ENCODE measurements around the gene HIGD1C. TPM values are rescaled to one million over a fixed set of nuclear protein-coding genes. Genes with fewer than 3 reads are reported as not detected.

HIGD1C gene
- total RNA-seq, 5 donors from 2014 or later (not counting 1 experiment from before 2014, with no cell fraction given) = not detected

GRCh38 chr12:50984586-50985298 lies 32.4 kb downstream of the HIGD1C start:
- no CpG with 5 or more reads among the region's 2 CpGs for WGBS (ENCODE audit: insufficient coverage)
- DNase-seq (no peak), ATAC-seq (replicated peaks in 1 of 4) (no peak)
- Mint-ChIP-seq H3K27ac (peak overlapping the region in 1 of 2 donors; percentile 62), H3K36me3 (peaks cover 22% of the 10 kb centered on the region), H3K27me3 (no peaks in the 10 kb centered on the region), H3K4me3 (no peak overlapping the region), H3K9me3 (no peaks in the 10 kb centered on the region), H3K4me1 (peaks cover 0 to 9% (median 9%) of the 10 kb centered on the region in 3 donors)
- Histone ChIP-seq H3K36me3 (ENCODE audit: control insufficient read depth in 2 of 2, extremely low read depth in 1 of 2, insufficient read depth in 1 of 2, low read length in 1 of 2) (peaks cover 2 to 28% of the 10 kb centered on the region in 2 donors), H3K4me3 (ENCODE audit: control insufficient read depth in 1 of 2, extremely low read depth in 1 of 2, low read length in 1 of 2) (no peak overlapping the region), H3K4me1 (ENCODE audit: control insufficient read depth in 1 of 2, extremely low read depth in 1 of 2, insufficient read depth in 2 of 2, low read length in 2 of 2) (no peaks in the 10 kb centered on the region), H3K9me3 (no peaks in the 10 kb centered on the region), H3K27ac (ENCODE audit: low read length) (no peak overlapping the region), H3K27me3 (replicated peaks in 1 of 2; ENCODE audit: control insufficient read depth in 2 of 2, extremely low read depth in 1 of 2, insufficient read depth in 2 of 2, low read length in 1 of 2) (no peaks in the 10 kb centered on the region)
- POLR2A ChIA-PET = interaction anchor here in 1 of 2 donors (0.6 kb wide), 1 partner anchor 494 kb away, joined by 3 read pairs; no protein-coding TSS in a partner anchor
- CTCF ChIA-PET = interaction anchor here (0.7 to 3.6 kb wide), 7 partner anchors 38 to 733 kb away, joined by 3 to 34 read pairs (median 3); no protein-coding TSS in a partner anchor

GRCh38 chr12:50985322-50985721 lies 33.0 kb downstream of the HIGD1C start:
- H3K4me3 Mint-ChIP-seq = no peak overlapping the region
- H3K27me3 Mint-ChIP-seq = no peaks in the 10 kb centered on the region
- peaks cover 0 to 9% (median 9%) of the 10 kb centered on the region in 3 donors for H3K4me1 Mint-ChIP-seq
- POLR2A ChIA-PET = interaction anchor here (0.6 kb wide), 3 partner anchors 163 to 873 kb away, joined by 3 read pairs; partner anchors contain the start of gene COX14 (in 1 of the 2)
- H3K4me1 ChIP-seq (ENCODE audit: control insufficient read depth in 1 of 2, extremely low read depth in 1 of 2, insufficient read depth in 2 of 2, low read length in 2 of 2) = no peaks in the 10 kb centered on the region
- no peaks in the 10 kb centered on the region for H3K9me3 Mint-ChIP-seq
- H3K27ac Mint-ChIP-seq = peak overlapping the region in 1 of 2 donors; percentile 62
- H3K36me3 ChIP-seq (ENCODE audit: control insufficient read depth in 2 of 2, extremely low read depth in 1 of 2, insufficient read depth in 1 of 2, low read length in 1 of 2) = peaks cover 2 to 32% of the 10 kb centered on the region in 2 donors
- H3K4me3 ChIP-seq (ENCODE audit: control insufficient read depth in 1 of 2, extremely low read depth in 1 of 2, low read length in 1 of 2) = no peak overlapping the region
- DNase-seq (no peak), ATAC-seq (replicated peaks in 1 of 4) (no peak)
- H3K27ac ChIP-seq (ENCODE audit: low read length) = no peak overlapping the region
- no peaks in the 10 kb centered on the region for H3K9me3 ChIP-seq
- peaks cover 22% of the 10 kb centered on the region for H3K36me3 Mint-ChIP-seq
- H3K27me3 ChIP-seq (replicated peaks in 1 of 2; ENCODE audit: control insufficient read depth in 2 of 2, extremely low read depth in 1 of 2, insufficient read depth in 2 of 2, low read length in 1 of 2) = no peaks in the 10 kb centered on the region
- CTCF ChIA-PET = interaction anchor here (0.6 to 3.6 kb wide), 8 partner anchors 9 to 734 kb away, joined by 3 to 34 read pairs (median 3); no protein-coding TSS in a partner anchor

GRCh38 chr12:50986966-50987737 lies 34.8 kb downstream of the HIGD1C start:
- POLR2A ChIA-PET = interaction anchor here in 1 of 2 donors (0.6 kb wide), 2 partner anchors 161 to 222 kb away, joined by 3 to 9 read pairs; no protein-coding TSS in a partner anchor
- ATAC-seq (replicated peaks in 1 of 4) (peak; percentile 60 to 79 (median 72)), DNase-seq (peak in 18 of 35 experiments; percentile 1 to 59 (median 12))
- Mint-ChIP-seq H3K27ac (peak overlapping the region in 1 of 2 donors; percentile 78), H3K9me3 (no peaks in the 10 kb centered on the region), H3K36me3 (peaks cover 33% of the 10 kb centered on the region), H3K4me1 (peaks cover 0 to 9% (median 9%) of the 10 kb centered on the region in 3 donors), H3K27me3 (no peaks in the 10 kb centered on the region), H3K4me3 (no peak overlapping the region)
- peaks cover 6 to 45% of the 10 kb centered on the region in 2 donors for H3K36me3 ChIP-seq (ENCODE audit: control insufficient read depth in 2 of 2, extremely low read depth in 1 of 2, insufficient read depth in 1 of 2, low read length in 1 of 2)
- H3K27ac ChIP-seq (ENCODE audit: low read length) = no peak overlapping the region
- CTCF ChIA-PET = interaction anchor here (0.8 to 3.6 kb wide), 6 partner anchors 41 to 222 kb away, joined by 3 to 34 read pairs (median 4); no protein-coding TSS in a partner anchor
- H3K4me3 ChIP-seq (ENCODE audit: control insufficient read depth in 1 of 2, extremely low read depth in 1 of 2, low read length in 1 of 2) = no peak overlapping the region
- H3K9me3 ChIP-seq = no peaks in the 10 kb centered on the region
- WGBS (ENCODE audit: insufficient coverage) = 0% methylated on average over 1 of the region's 8 CpGs
- H3K4me1 ChIP-seq (ENCODE audit: control insufficient read depth in 1 of 2, extremely low read depth in 1 of 2, insufficient read depth in 2 of 2, low read length in 2 of 2) = no peaks in the 10 kb centered on the region
- H3K27me3 ChIP-seq (replicated peaks in 1 of 2; ENCODE audit: control insufficient read depth in 2 of 2, extremely low read depth in 1 of 2, insufficient read depth in 2 of 2, low read length in 1 of 2) = no peaks in the 10 kb centered on the region

GRCh38 chr12:50988051-50988450 lies 35.7 kb downstream of the HIGD1C start:
- no peaks in the 10 kb centered on the region for H3K27me3 ChIP-seq (replicated peaks in 1 of 2; ENCODE audit: control insufficient read depth in 2 of 2, extremely low read depth in 1 of 2, insufficient read depth in 2 of 2, low read length in 1 of 2)
- no peak overlapping the region for H3K4me3 ChIP-seq (ENCODE audit: control insufficient read depth in 1 of 2, extremely low read depth in 1 of 2, low read length in 1 of 2)
- ChIA-PET POLR2A (interaction anchor here in 1 of 2 donors (0.6 kb wide), 1 partner anchor 225 kb away, joined by 5 read pairs; no protein-coding TSS in a partner anchor), CTCF (interaction anchor here (0.8 to 3.6 kb wide), 5 partner anchors 40 to 223 kb away, joined by 3 to 34 read pairs (median 4); no protein-coding TSS in a partner anchor)
- no peak overlapping the region for H3K27ac Mint-ChIP-seq
- WGBS (ENCODE audit: insufficient coverage) = 91% methylated on average over 5 of the region's 5 CpGs
- peaks cover 0 to 9% (median 9%) of the 10 kb centered on the region in 3 donors for H3K4me1 Mint-ChIP-seq
- H3K36me3 ChIP-seq (ENCODE audit: control insufficient read depth in 2 of 2, extremely low read depth in 1 of 2, insufficient read depth in 1 of 2, low read length in 1 of 2) = peaks cover 6 to 52% of the 10 kb centered on the region in 2 donors
- H3K9me3 Mint-ChIP-seq = no peaks in the 10 kb centered on the region
- H3K36me3 Mint-ChIP-seq = peaks cover 39% of the 10 kb centered on the region
- H3K9me3 ChIP-seq = no peaks in the 10 kb centered on the region
- DNase-seq (no peak), ATAC-seq (replicated peaks in 1 of 4) (no peak)
- no peaks in the 10 kb centered on the region for H3K4me1 ChIP-seq (ENCODE audit: control insufficient read depth in 1 of 2, extremely low read depth in 1 of 2, insufficient read depth in 2 of 2, low read length in 2 of 2)
- H3K27me3 Mint-ChIP-seq = no peaks in the 10 kb centered on the region
- no peak overlapping the region for H3K27ac ChIP-seq (ENCODE audit: low read length)
- H3K4me3 Mint-ChIP-seq = no peak overlapping the region

GRCh38 chr12:50988871-50989270 lies 36.5 kb downstream of the HIGD1C start:
- H3K27me3 ChIP-seq (replicated peaks in 1 of 2; ENCODE audit: control insufficient read depth in 2 of 2, extremely low read depth in 1 of 2, insufficient read depth in 2 of 2, low read length in 1 of 2) = no peaks in the 10 kb centered on the region

More at GRCh38 chr12:50988871-50989270, 36.5 kb downstream of the HIGD1C start:
- Mint-ChIP-seq H3K36me3 (peaks cover 39% of the 10 kb centered on the region), H3K4me3 (no peak overlapping the region), H3K27ac (peak overlapping the region in 1 of 2 donors; percentile 44), H3K4me1 (peaks cover 0 to 9% (median 9%) of the 10 kb centered on the region in 3 donors), H3K27me3 (no peaks in the 10 kb centered on the region), H3K9me3 (no peaks in the 10 kb centered on the region)
- Histone ChIP-seq H3K27ac (ENCODE audit: low read length) (no peak overlapping the region), H3K4me1 (ENCODE audit: control insufficient read depth in 1 of 2, extremely low read depth in 1 of 2, insufficient read depth in 2 of 2, low read length in 2 of 2) (no peaks in the 10 kb centered on the region), H3K36me3 (ENCODE audit: control insufficient read depth in 2 of 2, extremely low read depth in 1 of 2, insufficient read depth in 1 of 2, low read length in 1 of 2) (peaks cover 6 to 56% of the 10 kb centered on the region in 2 donors), H3K4me3 (ENCODE audit: control insufficient read depth in 1 of 2, extremely low read depth in 1 of 2, low read length in 1 of 2) (no peak overlapping the region), H3K9me3 (no peaks in the 10 kb centered on the region)
- DNase-seq = no peak
- ChIA-PET CTCF (interaction anchor here in 1 of 2 donors (2.0 kb wide), 1 partner anchor 224 kb away, joined by 7 read pairs; no protein-coding TSS in a partner anchor), POLR2A (no interaction called here)
- WGBS (ENCODE audit: insufficient coverage) = 90% methylated on average over 2 of the region's 5 CpGs
- no peak for ATAC-seq (replicated peaks in 1 of 4)
